GM18868 (cell line): ENCODE measurements around the gene FGF13.

Experiments
- ATAC-seq: cut with Tn5 transposase; IDR thresholded peaks from one replicate; pipeline ENCODE4 v1.9.1; 2021; ENCODE audit warnings: mild to moderate bottlenecking, moderate library complexity; ENCODE audit not compliant: unreplicated experiment

FGF13 gene

GRCh38 chrX:138664466-138664865 lies 47.1 kb downstream of the FGF13 start:
- ATAC-seq: no peak

- ATAC-seq: no peak
Observed at GRCh38 chrX:138664016-138664415, 47.5 kb downstream of the FGF13 start.

- ATAC-seq: no peak
Observed at GRCh38 chrX:138651494-138651893, 60.0 kb downstream of the FGF13 start.

- no peak for ATAC-seq
Observed at GRCh38 chrX:138648568-138648967, 62.9 kb downstream of the FGF13 start.

- ATAC-seq: no peak
Observed at GRCh38 chrX:138638996-138639395, 72.5 kb downstream of the FGF13 start.
